Esophagus muscularis mucosa (tissue), 3 donors: Measurements from ENCODE around the gene C1QTNF1.

ENCODE experiments used
- CTCF ChIP-seq, 3 experiments: fragments of 200-600 bp in 2 of 3; fragments of 450-650 bp in 1 of 3; sonication (generic) in 2 of 3; IDR thresholded peaks; one replicate each; pipeline ENCODE4 v1.5.1; 2017 to 2019; ENCODE audit warnings: antibody characterized with exemption in 3 of 3, mild to moderate bottlenecking in 2 of 3, moderate library complexity in 1 of 3
- POLR2AphosphoS5 ChIP-seq, 2 donors: sonication (generic); formaldehyde crosslinking; IDR thresholded peaks; one replicate each; pipeline ENCODE4 v1.6.1; 2017; ENCODE audit warnings: antibody characterized with exemption in 2 of 2

DNA sequence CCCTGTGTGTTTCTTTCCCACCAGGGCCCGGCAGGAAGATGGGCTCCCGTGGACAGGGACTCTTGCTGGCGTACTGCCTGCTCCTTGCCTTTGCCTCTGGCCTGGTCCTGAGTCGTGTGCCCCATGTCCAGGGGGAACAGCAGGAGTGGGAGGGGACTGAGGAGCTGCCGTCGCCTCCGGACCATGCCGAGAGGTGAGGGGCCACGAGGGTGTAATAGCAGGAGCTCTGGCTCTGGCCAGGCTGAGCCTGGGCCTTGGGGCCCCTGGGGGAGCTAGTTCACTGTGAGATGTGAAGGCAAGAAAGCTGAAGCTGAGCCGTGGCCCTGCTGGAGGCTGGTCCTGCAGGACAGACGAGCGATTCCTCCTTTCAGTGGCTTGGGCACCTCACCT, 20.0 kb downstream of the C1QTNF1 start:
- TF ChIP-seq CTCF (IDR thresholded peaks at IDR 0.05) (no peak), POLR2AphosphoS5 (IDR thresholded peaks at IDR 0.05) (no peak)
